OCI-M2 (cell line): Measurements from ENCODE around the gene TMEM81.

Experiments used
- DNase-seq: peaks from one replicate; lab custom pipeline; 2025; ENCODE audit not compliant: unreplicated experiment; lab: John Stamatoyannopoulos, UW

TMEM81 gene

DNA sequence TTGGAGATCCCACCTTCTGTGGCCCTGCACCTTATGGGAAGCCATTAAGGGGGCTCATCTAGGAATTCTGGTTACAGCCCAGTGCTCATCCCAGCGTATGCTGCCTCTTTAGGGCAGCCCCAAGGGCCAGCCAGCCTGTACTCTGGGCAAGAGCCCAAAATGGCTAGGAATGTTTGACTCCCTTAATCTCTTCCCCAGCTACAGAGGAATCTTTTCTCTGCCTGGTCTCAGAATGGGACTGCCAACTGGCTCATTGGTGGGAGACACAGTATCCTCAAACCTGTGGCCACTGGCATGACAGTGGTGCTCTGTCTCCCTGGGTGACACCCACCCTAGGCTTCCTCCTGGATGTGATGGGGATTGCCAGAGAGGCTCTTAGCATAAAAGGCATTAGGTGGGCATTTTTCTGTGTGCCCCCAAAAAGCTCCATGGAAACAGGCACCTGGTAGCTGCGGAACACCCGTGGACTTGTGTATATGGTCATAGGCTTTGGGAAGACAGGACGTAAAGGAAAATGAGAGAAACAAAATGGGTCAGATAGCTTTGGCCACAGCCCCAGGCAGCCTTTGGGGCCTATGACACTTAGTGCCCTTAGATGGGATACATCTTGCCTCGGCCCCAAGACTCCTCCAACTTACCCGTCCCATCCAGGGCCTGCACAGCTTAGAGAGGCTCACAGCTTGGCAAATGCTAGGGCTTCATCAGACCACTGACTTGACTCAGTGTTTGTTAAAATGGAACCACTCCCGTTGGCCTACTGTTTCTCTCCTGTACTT is 6.9 kb downstream of the TMEM81 start:
- DNase-seq: no peak

DNA sequence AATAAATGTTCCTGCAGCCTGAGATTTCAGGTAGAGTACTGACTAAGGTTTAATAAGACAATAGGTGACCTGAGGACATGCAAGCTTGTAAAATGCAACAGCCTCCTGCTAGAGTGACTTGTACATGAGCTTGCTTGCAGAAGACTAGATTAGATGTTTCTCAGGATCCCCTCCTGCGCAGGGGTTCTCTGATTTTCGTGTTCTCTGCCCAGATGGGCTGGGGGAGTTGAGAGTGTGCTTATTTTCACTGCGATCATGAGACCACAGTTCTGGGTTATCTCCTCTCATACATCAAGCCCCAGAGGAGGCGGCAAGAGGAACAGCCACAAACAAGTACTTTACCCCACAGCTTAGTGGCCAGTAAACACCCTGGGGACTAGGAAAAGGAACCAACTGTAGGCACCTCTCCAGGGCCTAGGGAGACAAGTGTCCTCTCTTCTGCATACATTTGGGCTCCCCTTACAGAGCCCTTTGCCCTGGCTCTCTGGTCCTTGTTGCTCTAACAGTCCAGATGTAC is 8.0 kb downstream of the TMEM81 start:
- no peak for DNase-seq

DNA sequence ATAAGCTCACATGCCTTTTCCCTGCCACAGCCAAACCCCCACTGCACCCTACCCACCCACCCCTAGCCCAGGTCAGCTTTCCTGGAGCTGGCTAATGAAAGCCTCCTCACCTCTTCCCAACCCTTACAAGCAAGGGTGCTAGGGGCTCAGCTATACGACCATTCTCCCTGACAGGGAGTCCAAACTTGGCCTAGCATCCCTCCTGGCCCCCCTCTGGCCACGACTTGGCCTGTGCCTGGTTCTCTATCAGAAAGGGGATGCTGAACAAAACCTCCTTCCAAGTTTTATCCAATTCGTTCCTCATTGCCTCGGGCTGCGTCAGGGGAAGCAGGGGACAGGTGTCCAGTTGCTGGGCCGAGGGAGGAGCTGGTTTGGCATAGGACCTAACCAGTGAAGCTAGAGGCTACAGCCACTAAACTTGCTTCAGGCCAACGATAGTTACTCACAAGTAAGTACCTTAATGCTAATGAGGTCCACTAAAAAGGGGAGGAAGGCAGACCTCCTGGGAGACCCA is 8.6 kb downstream of the TMEM81 start:
- no peak for DNase-seq

DNA sequence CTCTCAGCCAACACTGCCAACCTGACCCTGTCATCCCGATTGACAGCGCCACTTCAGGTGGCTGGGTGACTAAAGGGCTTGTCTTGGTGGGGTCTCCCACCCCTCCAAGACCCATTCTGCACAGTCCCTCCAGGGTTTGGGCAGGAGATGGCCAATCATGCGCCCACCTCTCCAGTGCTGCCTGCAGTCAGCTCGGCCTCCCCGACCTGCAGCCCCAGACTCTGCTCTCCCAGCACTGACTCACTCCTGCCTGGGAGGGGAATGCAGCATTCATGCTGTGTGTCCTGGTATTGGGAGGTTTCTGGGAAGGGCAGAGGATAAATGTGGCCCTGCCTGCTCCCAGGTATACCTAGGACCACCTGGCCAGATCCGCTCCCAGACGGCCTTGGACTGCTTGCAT is 9.7 kb downstream of the TMEM81 start:
- DNase-seq: no peak

DNA sequence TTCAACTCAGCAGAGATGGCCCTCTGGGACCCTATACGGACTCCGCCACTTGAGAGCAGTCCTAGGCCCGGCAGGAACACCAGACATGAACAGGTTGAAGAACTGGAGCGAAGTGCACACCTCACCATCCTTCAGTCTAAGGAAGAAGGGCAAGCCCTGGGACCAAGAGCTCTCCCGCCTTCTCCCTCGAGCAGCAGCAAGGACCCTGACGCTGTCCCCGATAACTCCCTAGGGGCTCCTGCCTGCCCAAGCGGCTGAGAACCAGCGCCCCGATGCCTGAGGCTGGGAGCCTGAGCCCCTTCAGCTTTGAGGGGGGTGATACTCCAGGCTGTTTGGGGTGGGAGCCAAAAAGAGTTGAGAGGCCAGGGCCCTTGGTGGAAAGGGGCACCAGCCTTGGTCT is 10.2 kb downstream of the TMEM81 start:
- DNase-seq: no peak

DNA sequence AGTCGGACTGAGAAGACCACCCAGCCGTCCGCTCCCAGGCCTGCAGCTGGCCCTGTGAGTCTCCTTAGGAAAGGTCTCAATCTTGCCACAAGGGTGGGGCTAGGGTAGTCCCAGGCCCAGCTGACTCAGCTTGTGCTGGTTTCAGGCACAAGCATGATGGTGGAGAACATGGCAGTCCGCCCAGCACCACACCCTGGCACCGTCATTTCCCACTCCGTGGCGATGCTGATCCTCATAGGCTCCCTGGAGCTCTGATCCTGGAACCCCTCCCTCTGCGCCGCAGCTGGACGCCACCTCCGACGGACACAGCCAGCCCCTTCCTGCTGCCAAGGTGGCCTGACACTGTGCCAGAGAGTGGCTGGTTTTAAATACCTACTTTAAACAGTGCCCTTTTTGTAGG is 10.7 kb downstream of the TMEM81 start:
- DNase-seq: no peak

DNA sequence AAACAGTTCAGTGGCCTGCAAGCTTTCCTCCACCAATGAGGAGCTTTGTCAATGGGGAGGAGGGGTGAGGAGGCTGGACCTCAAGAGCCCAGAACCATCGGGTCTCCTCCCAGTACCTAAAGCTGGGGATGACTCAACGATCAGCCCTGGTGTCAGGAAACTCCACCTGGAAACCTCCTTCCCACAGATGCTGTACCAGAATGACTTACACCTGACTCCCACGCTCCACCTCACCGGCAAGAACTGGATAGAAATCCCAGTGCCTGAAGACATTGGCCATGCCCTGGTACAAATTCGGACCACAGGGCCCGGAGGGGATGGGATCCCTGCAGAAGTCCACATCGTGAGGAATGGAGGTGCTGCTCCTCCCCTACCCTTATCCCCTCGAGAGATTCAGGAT is 11.4 kb downstream of the TMEM81 start:
- DNase-seq: no peak

DNA sequence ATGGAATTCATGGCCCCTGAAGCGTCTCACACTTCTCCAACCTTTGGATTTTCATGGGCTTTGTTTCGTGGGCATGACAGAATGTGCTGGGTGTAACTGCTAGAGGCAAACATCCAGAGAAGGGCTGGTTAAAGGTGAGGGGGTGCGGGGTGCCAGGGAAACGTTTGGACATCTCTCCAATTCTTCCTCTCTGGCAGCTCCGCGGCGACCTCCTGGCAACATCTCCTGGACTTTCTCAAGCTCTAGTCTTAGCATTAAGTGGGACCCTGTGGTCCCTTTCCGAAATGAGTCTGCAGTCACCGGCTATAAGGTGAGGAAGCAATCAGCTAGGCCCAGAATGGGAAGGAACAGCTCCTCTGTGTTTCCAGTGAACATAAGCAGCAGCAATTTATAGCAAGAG is 12.0 kb downstream of the TMEM81 start:
- no peak for DNase-seq

DNA sequence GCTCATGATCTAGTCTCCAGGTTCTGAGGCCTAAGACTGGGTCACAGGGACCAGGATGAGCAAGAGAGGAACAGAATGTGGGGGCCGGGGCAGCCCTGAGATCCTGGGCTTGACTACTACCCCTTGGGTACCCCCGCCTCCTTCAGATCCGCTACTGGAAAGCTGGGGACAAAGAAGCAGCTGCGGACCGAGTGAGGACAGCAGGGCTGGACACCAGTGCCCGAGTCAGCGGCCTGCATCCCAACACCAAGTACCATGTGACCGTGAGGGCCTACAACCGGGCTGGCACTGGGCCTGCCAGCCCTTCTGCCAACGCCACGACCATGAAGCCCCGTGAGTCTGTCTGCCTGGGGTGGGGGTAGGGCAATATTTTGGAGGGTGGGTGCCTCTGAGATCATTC is 12.5 kb downstream of the TMEM81 start:
- no peak for DNase-seq

DNA sequence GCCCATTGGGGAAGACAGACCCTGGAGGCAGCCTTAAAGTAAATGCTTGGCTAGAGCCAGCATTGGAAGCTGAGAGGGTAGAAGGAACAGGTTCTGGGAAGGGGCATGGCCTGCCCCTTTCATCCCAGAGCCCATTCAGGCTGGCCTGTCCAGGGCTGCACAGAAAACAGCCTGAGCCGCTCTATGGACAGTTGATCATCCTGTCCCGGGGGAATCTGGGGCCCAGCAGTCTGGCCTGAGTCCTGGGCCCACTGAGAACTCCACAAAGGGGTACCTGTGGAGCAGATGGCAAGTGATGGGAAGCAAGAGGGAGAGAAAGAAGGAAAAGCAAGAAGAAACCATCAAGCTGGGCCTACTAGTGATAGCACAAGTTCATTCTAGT is 13.2 kb downstream of the TMEM81 start:
- DNase-seq: no peak

DNA sequence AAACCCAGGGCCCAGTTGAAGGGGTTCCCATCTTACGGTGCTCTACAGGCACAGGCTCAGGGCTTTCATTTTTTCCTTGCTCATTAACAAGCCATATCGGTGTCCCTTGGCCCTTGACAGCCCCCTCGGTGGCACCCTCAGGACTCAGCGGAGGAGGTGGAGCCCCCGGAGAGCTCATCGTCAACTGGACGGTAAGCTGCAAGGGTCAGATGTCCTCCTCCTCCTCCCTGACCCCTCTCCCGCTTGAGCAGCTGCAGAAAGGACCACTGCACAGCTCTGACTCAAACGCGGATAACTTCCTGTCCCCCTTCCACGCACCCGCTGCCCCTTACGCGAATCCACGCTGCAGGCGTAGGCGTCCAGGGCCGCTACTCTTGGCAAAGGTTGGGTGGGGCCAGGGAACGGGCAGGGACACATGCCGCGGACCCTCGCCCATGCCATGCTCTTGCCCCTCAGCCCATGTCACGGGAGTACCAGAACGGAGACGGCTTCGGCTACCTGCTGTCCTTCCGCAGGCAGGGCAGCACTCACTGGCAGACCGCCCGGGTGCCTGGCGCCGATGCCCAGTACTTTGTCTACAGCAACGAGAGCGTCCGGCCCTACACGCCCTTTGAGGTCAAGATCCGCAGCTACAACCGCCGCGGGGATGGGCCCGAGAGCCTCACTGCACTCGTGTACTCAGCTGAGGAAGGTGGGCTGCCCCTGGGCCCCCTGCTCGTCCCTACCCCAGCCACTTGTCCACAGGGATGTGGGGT is 14.7 kb downstream of the TMEM81 start:
- no peak for DNase-seq

DNA sequence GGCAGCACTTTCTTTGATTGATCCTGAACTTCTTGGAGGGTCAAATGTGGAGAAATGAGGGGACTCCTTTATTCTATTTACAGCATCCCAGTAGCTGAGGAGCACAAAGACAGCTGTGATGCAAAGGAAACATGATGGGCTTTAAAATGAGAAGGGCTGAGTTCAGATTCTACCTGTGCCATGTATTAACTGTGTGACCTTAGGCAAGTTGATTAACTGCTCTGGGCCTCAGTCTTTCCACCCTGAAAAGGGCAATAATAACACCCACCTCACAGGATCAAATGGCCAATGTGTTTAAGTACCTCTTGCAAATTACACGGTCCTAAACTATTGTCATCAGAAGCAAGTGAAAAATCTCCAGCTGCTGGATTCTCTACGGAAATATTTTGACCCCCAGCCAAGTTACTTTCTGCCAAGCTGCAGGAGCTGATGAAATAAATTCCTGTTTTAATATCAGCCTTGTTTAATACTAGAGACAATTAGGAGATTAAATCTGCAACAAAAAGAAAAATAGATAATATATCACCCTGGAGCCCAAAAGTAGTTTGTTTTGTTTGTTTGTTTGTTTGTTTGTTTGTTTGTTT is 15.7 kb downstream of the TMEM81 start:
- no peak for DNase-seq

DNA sequence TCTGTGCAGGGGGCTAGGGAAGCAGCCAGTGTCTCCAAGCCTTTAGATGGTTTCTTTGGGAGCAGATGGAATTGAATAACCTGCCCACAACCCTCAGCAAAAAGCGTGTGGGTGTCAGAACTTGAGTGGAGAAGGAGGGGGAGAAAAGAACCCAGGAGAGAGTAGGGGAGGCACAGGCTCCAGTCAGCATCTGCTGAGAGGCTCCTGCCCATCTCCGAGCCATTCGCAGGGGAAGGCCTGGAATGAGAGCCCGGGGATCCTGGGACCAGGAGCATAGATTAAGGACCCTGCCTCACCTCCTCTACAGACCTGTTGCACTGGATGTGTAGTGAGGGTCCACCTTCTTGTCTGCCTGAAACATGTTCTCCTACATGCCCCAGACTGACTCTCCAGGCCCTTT is 16.3 kb downstream of the TMEM81 start:
- DNase-seq: no peak

DNA sequence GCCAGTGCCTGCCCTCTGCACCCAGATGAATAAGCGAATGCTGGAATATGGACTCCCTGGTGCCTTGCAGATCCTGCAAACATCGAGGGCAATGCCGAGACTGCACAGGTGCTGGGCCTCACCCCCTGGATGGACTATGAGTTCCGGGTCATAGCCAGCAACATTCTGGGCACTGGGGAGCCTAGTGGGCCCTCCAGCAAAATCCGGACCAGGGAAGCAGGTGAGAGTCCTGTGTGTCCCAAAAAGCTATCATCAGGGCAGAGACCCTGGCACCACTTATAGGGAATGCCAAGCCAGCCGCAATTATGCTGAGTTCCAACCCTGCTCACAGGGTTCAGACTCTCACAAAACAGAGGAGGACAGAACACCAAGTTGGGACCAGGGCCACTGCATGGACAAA is 17.2 kb downstream of the TMEM81 start:
- no peak for DNase-seq

DNA sequence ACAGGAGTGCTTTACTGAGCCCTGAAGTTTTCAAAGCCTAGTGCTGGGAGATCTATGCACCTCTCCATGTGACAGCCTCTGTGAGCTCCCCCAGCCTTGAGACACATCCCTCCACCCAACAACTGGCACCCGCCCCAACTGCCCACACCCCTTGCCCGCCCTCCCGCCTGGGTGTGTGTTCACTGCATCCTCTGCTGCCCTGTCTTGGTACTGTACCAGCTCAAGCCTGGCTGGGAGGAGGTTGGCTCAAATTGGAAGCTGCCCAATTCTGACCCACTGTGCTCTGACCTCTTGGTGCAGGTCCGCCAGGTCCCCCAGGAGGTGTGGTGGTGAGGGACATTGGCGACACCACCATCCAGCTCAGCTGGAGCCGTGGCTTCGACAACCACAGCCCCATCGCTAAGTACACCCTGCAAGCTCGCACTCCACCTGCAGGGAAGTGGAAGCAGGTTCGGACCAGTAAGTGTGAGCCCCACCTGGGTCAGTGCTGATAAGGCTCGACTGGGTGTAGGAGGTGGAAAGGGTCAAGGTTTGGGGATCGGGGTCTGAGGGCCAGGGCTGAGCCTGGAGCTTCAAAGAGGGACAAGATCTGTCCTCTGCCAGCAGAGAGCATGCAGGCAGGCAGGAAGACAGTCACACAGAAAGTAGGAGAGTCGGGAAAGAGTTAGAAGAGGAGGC is 18.0 kb downstream of the TMEM81 start:
- DNase-seq: no peak

DNA sequence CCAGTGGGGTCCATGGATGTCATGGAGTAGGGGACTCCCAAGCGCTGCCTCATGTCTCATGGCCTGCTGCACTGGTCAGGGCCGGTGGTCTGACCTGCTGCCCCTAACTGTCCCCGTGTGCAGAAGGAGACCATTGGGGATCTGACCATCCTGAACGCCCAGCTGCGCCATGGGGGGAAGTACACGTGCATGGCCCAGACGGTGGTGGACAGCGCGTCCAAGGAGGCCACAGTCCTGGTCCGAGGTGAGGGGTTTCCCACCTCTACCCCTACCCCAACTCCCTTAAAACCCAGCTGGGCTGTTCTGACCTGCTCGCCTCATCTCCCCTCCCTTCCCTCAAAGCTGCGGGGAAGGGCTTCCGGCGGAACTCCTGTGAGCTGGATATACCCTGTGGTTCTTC is 18.6 kb downstream of the TMEM81 start:
- no peak for DNase-seq

DNA sequence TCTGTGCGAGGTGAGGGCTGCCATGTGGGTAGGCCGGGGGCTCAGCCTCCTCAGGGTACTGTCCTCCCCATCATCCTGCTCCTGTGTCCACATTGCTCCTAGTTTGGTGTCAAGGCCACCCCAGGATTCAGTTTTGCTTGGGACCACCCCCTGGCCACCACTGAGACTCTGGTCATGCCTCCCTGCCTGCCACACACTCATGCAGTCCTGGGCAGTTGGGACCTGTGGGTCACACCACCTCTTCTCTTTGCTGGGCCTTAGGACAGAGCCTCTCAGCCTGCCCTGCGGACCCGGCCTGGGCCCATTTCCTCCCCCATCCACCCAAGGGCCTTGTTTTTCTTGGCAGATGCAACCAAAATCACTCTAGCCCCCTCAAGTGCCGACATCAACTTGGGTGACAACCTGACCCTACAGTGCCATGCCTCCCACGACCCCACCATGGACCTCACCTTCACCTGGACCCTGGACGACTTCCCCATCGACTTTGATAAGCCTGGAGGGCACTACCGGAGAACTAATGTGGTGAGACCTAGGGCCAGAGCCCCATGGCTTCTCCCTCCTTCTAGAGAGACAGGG is 19.4 kb downstream of the TMEM81 start:
- DNase-seq: no peak

DNA sequence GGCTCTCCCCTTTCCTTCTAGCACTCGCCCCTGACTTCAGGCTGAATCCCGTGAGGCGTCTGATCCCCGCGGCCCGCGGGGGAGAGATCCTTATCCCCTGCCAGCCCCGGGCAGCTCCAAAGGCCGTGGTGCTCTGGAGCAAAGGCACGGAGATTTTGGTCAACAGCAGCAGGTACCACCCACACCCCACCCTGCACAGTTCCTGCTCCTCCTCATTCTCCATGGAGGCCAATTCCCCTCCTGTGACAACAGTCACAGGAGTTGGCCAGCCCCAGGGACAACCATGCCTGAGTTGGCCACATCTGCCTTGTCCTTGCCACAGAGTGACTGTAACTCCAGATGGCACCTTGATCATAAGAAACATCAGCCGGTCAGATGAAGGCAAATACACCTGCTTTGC is 20.0 kb downstream of the TMEM81 start:
- DNase-seq: no peak

DNA sequence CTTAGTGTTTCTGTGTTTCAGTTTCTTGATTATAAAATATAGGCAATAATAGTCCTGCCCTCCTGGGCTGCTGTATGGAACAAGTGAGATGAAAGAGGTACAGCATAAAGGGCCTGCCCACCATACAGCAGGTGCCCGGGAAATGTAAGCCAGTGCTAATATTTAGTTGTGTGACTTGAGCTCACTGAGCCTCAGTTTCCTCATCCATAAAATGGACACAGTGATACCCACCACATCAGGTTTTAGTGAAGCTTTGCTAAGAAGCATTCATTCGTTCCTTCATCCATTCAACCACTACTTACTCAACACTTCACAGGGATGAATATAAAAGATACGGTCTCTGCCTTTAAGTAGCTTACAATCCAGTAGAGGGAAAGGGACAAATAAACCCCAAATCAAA is 21.4 kb downstream of the TMEM81 start:
- no peak for DNase-seq

DNA sequence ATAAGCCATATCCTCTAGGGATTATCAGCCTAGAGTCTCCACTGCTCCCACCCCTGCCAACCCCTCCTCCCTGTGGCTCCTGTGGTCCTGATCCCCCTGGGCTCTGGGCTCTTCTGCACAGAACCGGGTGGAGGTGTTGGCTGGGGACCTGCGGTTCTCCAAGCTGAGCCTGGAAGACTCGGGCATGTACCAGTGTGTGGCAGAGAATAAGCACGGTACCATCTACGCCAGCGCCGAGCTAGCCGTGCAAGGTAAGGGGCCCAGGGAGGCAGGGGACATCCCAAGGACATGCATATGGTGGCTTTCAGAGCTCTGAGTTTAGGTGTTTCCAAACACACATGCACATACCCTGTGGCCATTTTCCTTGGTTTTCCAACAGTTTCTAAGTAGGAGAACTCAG is 21.9 kb downstream of the TMEM81 start:
- no peak for DNase-seq

DNA sequence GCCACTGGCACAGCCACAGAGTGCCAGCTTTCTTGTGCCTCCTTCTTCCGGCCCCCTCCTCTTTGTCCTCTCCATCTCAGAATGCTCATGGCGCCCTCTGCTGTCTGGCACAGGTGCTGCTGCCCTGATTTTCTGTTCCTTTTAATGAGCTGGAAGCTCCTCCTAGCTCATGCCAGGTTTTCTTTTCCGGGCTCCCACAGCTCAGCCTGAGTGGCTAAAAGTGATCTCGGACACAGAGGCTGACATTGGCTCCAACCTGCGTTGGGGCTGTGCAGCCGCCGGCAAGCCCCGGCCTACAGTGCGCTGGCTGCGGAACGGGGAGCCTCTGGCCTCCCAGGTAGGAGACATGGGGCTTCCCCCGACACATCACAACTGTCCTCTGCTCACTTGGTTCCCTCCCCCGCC is 22.6 kb downstream of the TMEM81 start:
- DNase-seq: no peak
